ENCODE data around the gene NCF4. TPM values are rescaled to one million over a fixed set of nuclear protein-coding genes. Genes with fewer than 3 reads are reported as not detected.

NCF4 gene
- total RNA-seq, result not detected in 2 replicates

GRCh38 chr22:36860821-36861659 lies at the start of gene NCF4:
TSS of gene NCF4 (plus strand) at chr22:36861006. CDS start at chr22:36861172, 166 bp downstream.

GRCh38 chr22:36816636-36817524 lies 43.9 kb upstream of the NCF4 start, which contains the start of gene PVALB:
TSS of gene PVALB (minus strand) at chr22:36817035. CDS start at chr22:36817005, 30 bp downstream.

GRCh38 chr22:36913427-36914389 lies 52.9 kb downstream of the NCF4 start, which contains the start of gene CSF2RB:
TSS of gene CSF2RB (plus strand) at chr22:36913628. CDS start at chr22:36922208, 8,580 bp downstream.

Other genes with a start within 250 kb of the NCF4 start
- gene CACNG2, start 157.3 kb upstream of the NCF4 start, total RNA-seq, result not detected in 2 replicates
- 10.0 and 12.6 TPM in 2 replicates for gene IFT27, start 84.9 kb upstream of the NCF4 start, total RNA-seq
- gene PVALB, start 44.0 kb upstream of the NCF4 start, total RNA-seq, result not detected in 2 replicates
- 6.5 and 8.9 TPM in 2 replicates for gene CSF2RB, start 52.6 kb downstream of the NCF4 start, total RNA-seq
- gene TST, start 158.4 kb downstream of the NCF4 start, total RNA-seq, result 35.7 and 47.8 TPM in 2 replicates
- gene MPST, start 158.7 kb downstream of the NCF4 start, total RNA-seq, result 83.9 and 93.9 TPM in 2 replicates
- 16.4 and 52.7 TPM in 2 replicates for gene KCTD17, start 190.7 kb downstream of the NCF4 start, total RNA-seq
- not detected in 2 replicates for gene TMPRSS6, start 248.7 kb downstream of the NCF4 start, total RNA-seq